Mesenteric fat pad (tissue), 1 donor: ENCODE data around the gene IL4. TPM values are rescaled to one million over a fixed set of nuclear protein-coding genes. Genes with fewer than 3 reads are reported as not detected.
"Not testable (repeated sequence)": the region's sequence is repeated elsewhere in the genome, so short reads cannot be mapped to it uniquely, and the experiment has no call there.

Source experiments
- DNase-seq: peaks from one replicate; pipeline ENCODE4 v3.0.0-alpha.2; 2020; ENCODE audit warnings: low spot score
- long read RNA-seq: library from polyadenylated mRNA; unstranded; transcript quantifications from one replicate; pipeline ENCODE4 v2.0.0, GENCODE V29; 2020
- total RNA-seq: library from RNA; stranded (reverse); fragmentation: NEBNext Ultra II Directional; extraction: Animal tissue kit (Norgen Biotek cat#: 25700); gene quantifications from one replicate; pipeline ENCODE4 v1.2.1, GENCODE V29; 2021
- donor health status: DM: yes; HTN: yes; CAD: no.

IL4 gene
- not detected for total RNA-seq
- long read RNA-seq: 0 reads

DNA sequence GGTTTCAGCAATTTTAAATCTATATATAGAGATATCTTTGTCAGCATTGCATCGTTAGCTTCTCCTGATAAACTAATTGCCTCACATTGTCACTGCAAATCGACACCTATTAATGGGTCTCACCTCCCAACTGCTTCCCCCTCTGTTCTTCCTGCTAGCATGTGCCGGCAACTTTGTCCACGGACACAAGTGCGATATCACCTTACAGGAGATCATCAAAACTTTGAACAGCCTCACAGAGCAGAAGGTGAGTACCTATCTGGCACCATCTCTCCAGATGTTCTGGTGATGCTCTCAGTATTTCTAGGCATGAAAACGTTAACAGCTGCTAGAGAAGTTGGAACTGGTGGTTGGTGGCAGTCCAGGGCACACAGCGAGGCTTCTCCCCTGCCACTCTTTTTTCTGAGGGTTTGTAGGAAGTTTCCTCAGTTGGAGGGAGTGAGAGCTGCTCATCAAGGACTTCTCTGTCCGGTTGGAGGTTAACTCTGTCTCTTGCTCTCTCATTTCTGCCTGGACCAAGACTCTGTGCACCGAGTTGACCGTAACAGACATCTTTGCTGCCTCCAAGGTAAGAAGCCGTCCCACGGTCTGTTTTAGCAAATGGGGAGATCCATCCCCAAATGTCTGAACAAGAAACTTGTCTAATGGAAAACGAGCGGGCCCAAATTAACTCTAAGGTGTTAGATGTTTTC lies at the start of gene IL4:
TSS of gene IL4 (plus strand) at position 51 of the 692 bp plus-strand sequence. CDS start at position 113, 62 bp downstream.
- DNase-seq: no peak

DNA sequence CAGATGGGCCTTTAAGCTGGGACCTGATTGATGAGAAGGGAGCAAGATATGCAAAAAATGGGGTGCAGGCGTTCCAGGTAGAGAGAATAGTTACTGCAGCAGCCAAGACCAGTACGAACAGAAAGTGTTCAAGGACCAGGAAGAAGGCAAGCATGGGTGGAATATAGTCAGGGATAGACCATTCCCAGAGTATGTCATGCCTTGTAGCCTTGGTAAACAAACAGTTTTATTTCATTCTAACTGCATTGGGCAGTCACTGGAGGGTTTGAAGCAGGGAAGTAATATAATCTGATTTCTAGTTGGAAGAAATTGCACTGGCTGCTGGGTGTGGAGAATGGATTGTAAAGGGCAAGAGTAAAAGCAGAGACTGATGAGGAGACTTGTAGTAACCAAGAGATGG lies 46.3 kb upstream of the IL4 start:
- no peak for DNase-seq

- DNase-seq: no peak
Measured at GRCh38 chr5:132628814-132629213, 45.0 kb upstream of the IL4 start.

- DNase-seq: no peak
Measured at GRCh38 chr5:132629230-132629944, 44.4 kb upstream of the IL4 start.

GRCh38 chr5:132633587-132633986 lies 40.2 kb upstream of the IL4 start:
- DNase-seq: not testable (repeated sequence)

GRCh38 chr5:132635873-132636272 lies 37.9 kb upstream of the IL4 start:
- DNase-seq: no peak

GRCh38 chr5:132637241-132637640 lies 36.5 kb upstream of the IL4 start:
- no peak for DNase-seq

DNA sequence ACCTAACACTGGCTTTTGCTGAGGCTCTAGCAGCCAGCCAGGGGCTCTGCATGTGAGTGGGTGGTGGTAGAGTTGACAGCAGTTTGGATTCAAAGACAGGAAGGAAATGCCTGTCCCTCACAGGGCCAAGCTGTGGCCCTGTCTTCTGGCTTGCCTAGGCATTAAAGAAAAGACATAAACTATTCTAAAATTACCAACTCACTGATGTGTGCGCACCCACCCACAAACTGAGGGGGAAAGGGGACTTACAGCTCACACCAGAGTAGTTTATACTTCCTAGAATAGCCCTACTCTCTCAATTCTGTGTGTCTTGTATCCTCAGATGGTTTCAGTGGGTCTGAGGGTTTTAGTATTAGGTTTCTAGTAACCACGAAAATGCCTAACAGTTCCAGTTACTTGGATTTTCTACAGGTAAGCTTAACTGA lies 34.1 kb upstream of the IL4 start:
- no peak for DNase-seq

DNA sequence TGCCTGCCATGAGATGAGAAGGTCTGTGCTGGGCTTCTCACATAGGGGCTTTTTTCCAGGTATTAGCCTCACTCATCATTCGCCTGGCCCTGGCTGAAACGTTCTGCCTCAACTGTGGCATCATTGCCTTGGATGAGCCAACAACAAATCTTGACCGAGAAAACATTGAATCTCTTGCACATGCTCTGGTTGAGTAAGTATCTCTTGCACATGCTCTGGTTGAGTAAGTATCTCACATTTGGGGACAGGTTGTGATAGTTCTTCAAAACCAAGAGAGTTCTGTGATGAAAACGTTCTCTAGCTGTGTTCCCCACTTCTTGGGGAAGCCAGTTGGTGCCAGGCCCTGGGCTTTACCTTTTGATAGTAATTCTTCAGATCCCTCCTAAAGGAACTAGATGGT lies 33.2 kb upstream of the IL4 start:
- DNase-seq: no peak

DNA sequence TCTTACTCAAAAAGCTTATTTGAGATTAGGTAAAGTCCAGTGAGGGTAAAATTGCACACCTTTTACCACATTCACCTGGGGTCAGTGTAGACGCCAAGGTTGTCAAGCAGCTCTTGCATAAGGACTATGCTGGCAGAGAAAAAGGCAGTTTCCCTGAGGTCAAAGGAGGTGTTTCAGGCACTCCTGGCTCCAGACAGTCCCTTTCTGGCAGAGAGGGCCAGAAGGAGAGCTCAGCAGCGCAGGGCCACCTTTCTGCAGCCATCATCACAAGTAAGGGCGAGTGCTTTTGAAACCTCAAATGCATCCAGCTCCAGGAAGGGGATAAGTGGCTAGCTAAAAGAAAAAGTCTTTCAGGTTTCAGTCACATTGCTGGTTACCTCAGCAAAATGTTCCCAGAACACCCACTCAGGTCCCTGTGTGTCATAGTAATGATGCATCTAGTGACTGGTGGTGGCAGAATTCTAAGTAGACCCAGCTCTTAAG lies 32.5 kb upstream of the IL4 start:
- DNase-seq: no peak

- DNase-seq: no peak
Measured at GRCh38 chr5:132641841-132642240, 31.9 kb upstream of the IL4 start.

DNA sequence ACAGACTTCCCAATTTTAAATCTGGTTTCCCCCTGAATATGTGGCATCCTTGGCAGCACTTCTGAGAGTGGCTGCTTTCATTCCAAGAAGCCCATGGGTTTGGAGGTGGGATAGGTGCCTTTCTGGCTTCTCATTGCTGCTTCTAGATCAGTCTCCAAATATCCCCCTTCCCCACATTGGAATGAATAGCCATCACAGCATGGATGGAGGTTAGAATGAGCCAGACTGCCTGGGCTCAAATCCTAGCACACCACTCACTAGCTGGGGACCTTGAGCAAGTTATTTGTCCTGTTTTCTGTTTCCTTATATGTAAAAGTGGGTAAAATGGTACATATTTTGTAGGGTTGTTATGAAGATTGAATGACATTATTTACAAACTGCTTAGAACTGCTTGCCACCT lies 29.6 kb upstream of the IL4 start:
- no peak for DNase-seq

DNA sequence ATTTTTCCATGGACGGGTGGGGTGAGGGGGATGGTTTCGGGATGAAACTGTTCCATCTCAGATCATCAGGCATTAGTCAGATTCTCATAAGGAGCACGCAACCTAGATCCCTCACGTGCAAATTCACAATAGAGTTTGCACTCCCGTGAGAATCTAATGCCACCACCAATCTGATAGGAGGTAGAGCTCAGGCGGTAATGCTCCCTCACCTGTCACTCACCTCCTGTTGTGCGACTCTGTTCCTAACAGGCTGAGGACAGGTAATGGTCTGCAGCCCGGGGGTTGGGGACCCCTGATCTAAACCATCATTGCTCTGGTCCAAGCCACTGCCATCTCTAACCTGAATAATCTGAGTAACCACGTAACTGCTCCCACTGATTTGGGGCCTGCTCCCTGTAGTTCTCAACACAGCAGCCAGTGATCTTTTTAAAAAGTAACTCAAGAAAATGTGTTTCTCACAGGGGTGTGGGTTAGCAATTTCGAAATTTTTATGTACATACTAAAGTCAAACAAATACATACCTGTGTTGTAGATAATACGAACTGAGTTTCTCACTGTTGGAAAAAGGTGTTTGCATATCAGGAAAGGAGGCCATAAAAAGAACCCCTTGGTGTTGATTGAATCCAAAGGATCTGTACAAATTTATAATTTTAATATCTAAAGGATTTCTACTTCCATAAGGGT lies 27.1 kb upstream of the IL4 start:
- no peak for DNase-seq

GRCh38 chr5:132647473-132647872 lies 26.3 kb upstream of the IL4 start:
- no peak for DNase-seq

GRCh38 chr5:132648355-132648754 lies 25.4 kb upstream of the IL4 start:
- DNase-seq: no peak

DNA sequence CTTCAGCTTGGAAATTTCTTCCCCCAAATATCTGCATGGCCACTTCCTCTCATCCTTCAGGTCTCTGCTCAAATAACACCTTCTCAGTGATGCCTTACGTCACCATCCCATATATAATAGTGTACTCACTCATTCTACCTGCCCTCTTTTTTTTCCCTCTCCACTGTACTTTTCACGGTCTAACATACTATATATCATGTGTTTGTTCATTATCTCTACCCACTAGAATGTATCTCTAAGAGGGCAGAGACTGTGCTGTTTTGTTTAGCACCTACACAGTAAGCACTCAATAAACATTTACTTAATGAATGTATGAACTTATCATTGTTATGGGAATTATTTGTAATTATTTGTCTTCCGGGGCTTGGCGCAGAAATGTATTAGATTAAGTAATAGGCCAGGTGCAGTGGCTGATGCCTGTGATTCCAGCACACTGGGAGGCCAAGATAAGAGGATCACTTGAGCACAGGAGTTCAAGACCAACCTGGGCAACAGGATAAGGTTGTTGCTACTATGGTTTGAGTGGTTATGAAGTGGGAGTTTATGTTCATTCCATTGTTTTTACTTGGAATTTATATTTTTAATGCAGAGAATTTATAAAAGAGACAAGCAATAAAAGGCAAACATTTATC lies 21.8 kb upstream of the IL4 start:
- no peak for DNase-seq

DNA sequence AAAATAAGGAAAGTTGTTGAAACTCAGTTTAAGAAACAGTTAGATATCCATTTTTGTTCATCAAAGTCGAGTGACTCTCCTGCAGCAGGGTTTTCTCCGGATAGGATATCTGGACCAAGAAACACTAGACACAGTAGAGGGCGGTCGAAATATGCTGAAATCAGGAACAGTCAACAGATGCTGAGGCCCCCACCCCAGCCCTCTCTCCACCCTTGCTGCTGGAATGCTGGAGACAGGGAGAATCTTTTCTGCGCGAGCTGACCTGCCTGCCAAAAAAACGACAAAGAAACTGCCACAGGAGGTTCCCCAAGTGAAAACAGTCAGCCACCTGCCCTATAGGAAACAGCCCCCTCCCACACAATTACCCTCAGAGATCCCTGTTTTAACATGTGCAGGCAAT lies 20.1 kb upstream of the IL4 start:
- no peak for DNase-seq

- DNase-seq: no peak
Measured at GRCh38 chr5:132655821-132656773, 17.7 kb upstream of the IL4 start.

- no peak for DNase-seq
Measured at GRCh38 chr5:132656774-132657355, 16.9 kb upstream of the IL4 start.
